GM19372 (cell line): ENCODE results near the gene MAP7D1.

Source experiments
- ATAC-seq: cut with Tn5 transposase; IDR thresholded peaks from one replicate; pipeline ENCODE4 v1.9.1; 2021; ENCODE audit warnings: mild to moderate bottlenecking, low read depth, moderate library complexity; ENCODE audit not compliant: unreplicated experiment

The MAP7D1 gene

GRCh38 chr1:36126005-36126716 lies 29.8 kb upstream of the MAP7D1 start:
- ATAC-seq = no peak

GRCh38 chr1:36126797-36127500 lies 29.0 kb upstream of the MAP7D1 start:
- ATAC-seq = no peak

- no peak for ATAC-seq
These were observed 27.6 kb upstream of the MAP7D1 start for GRCh38 chr1:36128126-36128904.

- ATAC-seq = no peak
These were observed 27.1 kb upstream of the MAP7D1 start for GRCh38 chr1:36128905-36129206.

GRCh38 chr1:36132029-36132428 lies 23.9 kb upstream of the MAP7D1 start:
- ATAC-seq = no peak

- no peak for ATAC-seq
These were observed 22.5 kb upstream of the MAP7D1 start for GRCh38 chr1:36133484-36133883.

- no peak for ATAC-seq
These were observed 21.9 kb upstream of the MAP7D1 start for GRCh38 chr1:36134031-36134430.

- no peak for ATAC-seq
These were observed 21.2 kb upstream of the MAP7D1 start for GRCh38 chr1:36134505-36135329.

- no peak for ATAC-seq
These were observed 20.7 kb upstream of the MAP7D1 start for GRCh38 chr1:36135330-36135667.

GRCh38 chr1:36135796-36136195 lies 20.2 kb upstream of the MAP7D1 start:
- ATAC-seq = no peak

- ATAC-seq = no peak
These were observed 19.4 kb upstream of the MAP7D1 start for GRCh38 chr1:36136535-36136934.

- ATAC-seq = no peak
These were observed 18.7 kb upstream of the MAP7D1 start for GRCh38 chr1:36137226-36137625.

GRCh38 chr1:36137776-36138175 lies 18.2 kb upstream of the MAP7D1 start:
- no peak for ATAC-seq

GRCh38 chr1:36139521-36139920 lies 16.4 kb upstream of the MAP7D1 start:
- no peak for ATAC-seq

GRCh38 chr1:36142121-36142520 lies 13.8 kb upstream of the MAP7D1 start:
- no peak for ATAC-seq

- no peak for ATAC-seq
These were observed 12.5 kb upstream of the MAP7D1 start for GRCh38 chr1:36143424-36143823.

- ATAC-seq = no peak
These were observed 11.5 kb upstream of the MAP7D1 start for GRCh38 chr1:36144413-36144812.

- no peak for ATAC-seq
These were observed 7.1 kb upstream of the MAP7D1 start for GRCh38 chr1:36148821-36149236.

GRCh38 chr1:36149237-36149972 lies 6.6 kb upstream of the MAP7D1 start, which contains the start of gene TRAPPC3:
TRAPPC3 (minus strand) TSS chr1:36149486; CDS start chr1:36149378, 108 bp downstream.
- ATAC-seq = peak; percentile 90

- ATAC-seq = no peak
These were observed 6.0 kb upstream of the MAP7D1 start for GRCh38 chr1:36149973-36150295.
